Measurements from ENCODE around the gene TCAIM.

DNA sequence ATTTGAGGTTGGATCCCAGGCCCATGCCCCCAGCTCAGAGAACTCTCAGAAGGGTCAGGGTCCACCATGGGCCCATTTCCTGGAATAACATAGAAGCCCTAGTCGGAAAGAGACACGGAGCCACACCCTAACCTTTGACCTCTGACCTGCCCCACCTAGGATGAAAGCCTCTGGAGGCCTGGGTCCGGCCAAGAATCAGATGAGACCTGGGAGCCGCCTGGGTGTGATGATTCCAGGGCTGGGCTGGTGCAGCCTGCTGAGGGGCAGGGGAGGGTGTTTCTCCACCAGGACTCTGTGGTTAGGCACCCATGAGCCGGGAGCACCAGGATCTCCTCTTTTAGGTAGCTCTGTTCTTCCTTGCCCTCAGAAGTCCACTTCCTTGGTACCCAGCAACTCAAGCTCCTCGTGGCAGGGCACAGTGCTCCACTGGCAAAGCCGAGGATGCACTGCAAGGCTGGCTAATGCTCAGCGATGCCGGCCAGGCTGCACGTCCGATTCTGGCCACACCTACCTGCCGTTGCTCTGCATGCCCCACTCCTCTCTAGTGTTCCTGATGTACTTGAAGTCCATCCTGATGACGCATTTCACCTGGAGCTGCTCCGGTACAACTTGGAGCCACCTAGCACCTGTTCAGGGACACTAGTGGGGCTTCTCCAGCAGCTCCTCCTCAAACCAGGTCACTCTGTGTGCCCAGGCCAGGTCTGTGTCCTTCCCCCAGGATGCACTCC is 81.5 kb downstream of the TCAIM start:
- TF ChIP-seq, protein P1, sequence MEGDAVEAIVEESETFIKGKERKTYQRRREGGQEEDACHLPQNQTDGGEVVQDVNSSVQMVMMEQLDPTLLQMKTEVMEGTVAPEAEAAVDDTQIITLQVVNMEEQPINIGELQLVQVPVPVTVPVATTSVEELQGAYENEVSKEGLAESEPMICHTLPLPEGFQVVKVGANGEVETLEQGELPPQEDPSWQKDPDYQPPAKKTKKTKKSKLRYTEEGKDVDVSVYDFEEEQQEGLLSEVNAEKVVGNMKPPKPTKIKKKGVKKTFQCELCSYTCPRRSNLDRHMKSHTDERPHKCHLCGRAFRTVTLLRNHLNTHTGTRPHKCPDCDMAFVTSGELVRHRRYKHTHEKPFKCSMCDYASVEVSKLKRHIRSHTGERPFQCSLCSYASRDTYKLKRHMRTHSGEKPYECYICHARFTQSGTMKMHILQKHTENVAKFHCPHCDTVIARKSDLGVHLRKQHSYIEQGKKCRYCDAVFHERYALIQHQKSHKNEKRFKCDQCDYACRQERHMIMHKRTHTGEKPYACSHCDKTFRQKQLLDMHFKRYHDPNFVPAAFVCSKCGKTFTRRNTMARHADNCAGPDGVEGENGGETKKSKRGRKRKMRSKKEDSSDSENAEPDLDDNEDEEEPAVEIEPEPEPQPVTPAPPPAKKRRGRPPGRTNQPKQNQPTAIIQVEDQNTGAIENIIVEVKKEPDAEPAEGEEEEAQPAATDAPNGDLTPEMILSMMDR (optimal IDR thresholded peaks at IDR 0.05 in 1 of 3, IDR thresholded peaks at IDR 0.05 in 1 of 3, conservative IDR thresholded peaks at IDR 0.05 in 1 of 3; ENCODE audit: extremely low read depth in 1 of 3, insufficient read depth in 2 of 3, low read length in 3 of 3), result no peak
- no peak for TF ChIP-seq EZH2 (IDR thresholded peaks at IDR 0.05; ENCODE audit: low read length)
